Testis (tissue), 2 donors: ENCODE results near the gene ANTKMT.

Experiments used
- POLR2A ChIP-seq: fragments of 450-650 bp; IDR thresholded peaks from one replicate; pipeline ENCODE4 v1.6.1; 2017; ENCODE audit warnings: antibody characterized with exemption, mild to moderate bottlenecking, moderate library complexity
- TF ChIP-seq, protein P1 (sequence below), 3 experiments: fragments of 450-650 bp in 2 of 3; fragments of 200-600 bp in 1 of 3; sonication (generic) in 1 of 3; IDR thresholded peaks; one replicate each; pipeline ENCODE4 v1.5.1; 2016 to 2019; ENCODE audit warnings: antibody characterized with exemption in 3 of 3, mild to moderate bottlenecking in 2 of 3, moderate library complexity in 1 of 3

GRCh38 chr16:716768-717325, 4.1 kb upstream of the ANTKMT start:
- TF ChIP-seq, protein P1, sequence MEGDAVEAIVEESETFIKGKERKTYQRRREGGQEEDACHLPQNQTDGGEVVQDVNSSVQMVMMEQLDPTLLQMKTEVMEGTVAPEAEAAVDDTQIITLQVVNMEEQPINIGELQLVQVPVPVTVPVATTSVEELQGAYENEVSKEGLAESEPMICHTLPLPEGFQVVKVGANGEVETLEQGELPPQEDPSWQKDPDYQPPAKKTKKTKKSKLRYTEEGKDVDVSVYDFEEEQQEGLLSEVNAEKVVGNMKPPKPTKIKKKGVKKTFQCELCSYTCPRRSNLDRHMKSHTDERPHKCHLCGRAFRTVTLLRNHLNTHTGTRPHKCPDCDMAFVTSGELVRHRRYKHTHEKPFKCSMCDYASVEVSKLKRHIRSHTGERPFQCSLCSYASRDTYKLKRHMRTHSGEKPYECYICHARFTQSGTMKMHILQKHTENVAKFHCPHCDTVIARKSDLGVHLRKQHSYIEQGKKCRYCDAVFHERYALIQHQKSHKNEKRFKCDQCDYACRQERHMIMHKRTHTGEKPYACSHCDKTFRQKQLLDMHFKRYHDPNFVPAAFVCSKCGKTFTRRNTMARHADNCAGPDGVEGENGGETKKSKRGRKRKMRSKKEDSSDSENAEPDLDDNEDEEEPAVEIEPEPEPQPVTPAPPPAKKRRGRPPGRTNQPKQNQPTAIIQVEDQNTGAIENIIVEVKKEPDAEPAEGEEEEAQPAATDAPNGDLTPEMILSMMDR (IDR thresholded peaks at IDR 0.05), result no peak
- no peak for TF ChIP-seq POLR2A
